HepG2 (cell line): ENCODE results near the gene BCAS3. TPM values are rescaled to one million over a fixed set of nuclear protein-coding genes. Genes with fewer than 3 reads are reported as not detected.
A peak's percentile ranks its signal among the peaks of the same experiment; 100 is the strongest.

Experiments
- ATAC-seq: fragments of 200-7000 bp; cut with Tn5 transposase; 3 replicates; pipeline ENCODE4 v1.9.1; 2020; ENCODE audit warnings: mild to moderate bottlenecking, moderate library complexity
- BruUV-seq: library from RNA; stranded (reverse); fragments of 400-500 nt; replicated peaks from 2 replicates; lab custom pipeline; 2021; lab: Mats Ljungman, UMichigan
- CTCF ChIA-PET: fragments of 300-600 bp; formaldehyde crosslinking; extraction: SDS; loops from one replicate; lab custom pipeline; 2021; ENCODE audit warnings: low total read pairs, inconsistent platforms, low intra/inter-chr PET ratio; lab: Yijun Ruan, JAX
- POLR2A ChIA-PET: fragments of 350-600 bp; sonication (Branson Sonifier 250); formaldehyde crosslinking; loops from one replicate; lab custom pipeline; 2020; ENCODE audit warnings: antibody characterized with exemption, inconsistent platforms; lab: Yijun Ruan, JAX
- DNase-seq: peaks from one replicate; pipeline ENCODE4 v3.0.0-alpha.2; 2015; ENCODE audit warnings: low spot score
- FAIRE-seq: peaks from 3 replicates; lab custom pipeline; 2011; peaks lifted over from hg19 to GRCh38; lab: Jason Lieb, UNC
- H2AFZ ChIP-seq: one replicate; pipeline ENCODE4 v1.6.1; 2011; ENCODE audit warnings: low read length, inconsistent platforms
- H3K27ac ChIP-seq: fragments of 300-600 bp; 3 replicates; pipeline ENCODE4 v1.8.0; 2011; ENCODE audit warnings: mixed run types, mild to moderate bottlenecking, mixed read lengths, low read length, inconsistent platforms; ENCODE audit not compliant: insufficient read depth; ENCODE audit errors: extremely low read length
- H3K27me3 ChIP-seq, 2 experiments: fragments of 200-600 bp in 1 of 2; 2 replicates in 1 of 2; 3 replicates in 1 of 2; pipeline versions ENCODE4 v1.6.0 to v1.8.0; 2011; ENCODE audit warnings: low read length in 2 of 2, mild to moderate bottlenecking in 2 of 2, moderate library complexity in 2 of 2, inconsistent platforms in 1 of 2; ENCODE audit not compliant: insufficient read depth in 2 of 2, control insufficient read depth in 1 of 2
- H3K36me3 ChIP-seq, 2 experiments: fragments of 200-600 bp in 1 of 2; replicated peaks in 1 of 2; 2 replicates in 1 of 2; 3 replicates in 1 of 2; pipeline versions ENCODE4 v1.5.1 to v1.8.0; 2011; ENCODE audit warnings: low read length in 2 of 2, inconsistent platforms in 1 of 2; ENCODE audit not compliant: insufficient read depth in 2 of 2, control insufficient read depth in 1 of 2
- H3K4me1 ChIP-seq: 2 replicates; pipeline ENCODE4 v1.5.1; 2012; ENCODE audit warnings: low read length, inconsistent platforms; ENCODE audit not compliant: insufficient read depth
- H3K4me2 ChIP-seq: 2 replicates; pipeline ENCODE4 v1.6.0; 2011; ENCODE audit warnings: low read depth, low read length, inconsistent platforms
- H3K4me3 ChIP-seq, 3 experiments: fragments of 200-600 bp in 1 of 3; sonication (generic), shearing (Covaris generic) in 1 of 3; replicated peaks in 1 of 3; 2 replicates each; pipeline ENCODE4 v1.5.1; 2011 to 2016; ENCODE audit warnings: low read length in 3 of 3, inconsistent platforms in 2 of 3, low read depth in 2 of 3, mild to moderate bottlenecking in 2 of 3, control low read depth in 1 of 3, mixed read lengths in 1 of 3; ENCODE audit not compliant: insufficient read depth in 1 of 3
- H3K79me2 ChIP-seq: one replicate; pipeline ENCODE4 v1.6.1; 2011; ENCODE audit warnings: low read length, inconsistent platforms; ENCODE audit not compliant: insufficient read depth
- H3K9ac ChIP-seq: 2 replicates; pipeline ENCODE4 v1.6.0; 2011; ENCODE audit warnings: mild to moderate bottlenecking, low read depth, low read length, inconsistent platforms; ENCODE audit not compliant: insufficient read depth
- H3K9me3 ChIP-seq: 2 replicates; pipeline ENCODE4 v1.5.1; 2012; ENCODE audit warnings: mild to moderate bottlenecking, low read length
- H4K20me1 ChIP-seq: 2 replicates; pipeline ENCODE4 v1.6.0; 2011; ENCODE audit warnings: inconsistent platforms, mild to moderate bottlenecking, low read length, moderate library complexity; ENCODE audit not compliant: insufficient read depth
- NCOA2 ChIP-seq: sonication (generic); formaldehyde crosslinking; IDR thresholded peaks from 2 replicates; pipeline ENCODE4 v1.8.0; 2022; ENCODE audit warnings: inconsistent platforms
- ZNF263 ChIP-seq: sonication (generic); formaldehyde crosslinking; IDR thresholded peaks from 2 replicates; pipeline ENCODE4 v1.4.0; 2020; ENCODE audit warnings: missing genetic modification reagents
- ZNF710 ChIP-seq: sonication (generic); formaldehyde crosslinking; IDR thresholded peaks from 2 replicates; pipeline ENCODE4 v1.5.0; 2020; ENCODE audit warnings: mild to moderate bottlenecking, missing genetic modification reagents, borderline replicate concordance
- ZNF768 ChIP-seq: sonication (generic); formaldehyde crosslinking; IDR thresholded peaks from 2 replicates; pipeline ENCODE4 v1.4.0; 2020; ENCODE audit warnings: missing genetic modification reagents
- WGBS: methylation state at CpG from one replicate; pipeline ENCODE4 v1.1.6; 2017; ENCODE audit warnings: low lambda C conversion rate; 5-methylcytosine and 5-hydroxymethylcytosine counted together
- in situ Hi-C: cut with HindIII; loops from 2 replicates; pipeline ENCODE4 v1.10.0; 2017; ENCODE audit warnings: low pct_unique_long_range_greater_than_20kb; ENCODE audit not compliant: extremely low pct_ligation_motif_present
- intact Hi-C: fragments of 100-400 bp; cut with micrococcal nuclease; formaldehyde crosslinking; loops from one replicate; pipeline ENCODE4 v1.10.0; 2022; ENCODE audit not compliant: unreplicated experiment
- polyA plus RNA-seq, 8 experiments: library from polyadenylated mRNA; depleted of rRNA in 3 of 8; stranded (reverse) in 7 of 8; unstranded in 1 of 8; fragments of >200 nt; fragmentation: Illumina TruSeq in 4 of 8; extraction: Trizol in 4 of 8; gene quantifications; 2 replicates each; pipeline versions ENCODE4 v1.2.1 to v1.2.3, GENCODE V29; 2011 to 2016; ENCODE audit warnings: low read depth in 4 of 8, missing spikeins in 1 of 8, mixed read lengths in 1 of 8; ENCODE audit not compliant: insufficient read depth in 1 of 8
- total RNA-seq, 5 experiments: library from RNA; depleted of rRNA; stranded (reverse); fragments of >200 nt; fragmentation: Illumina TruSeq; extraction: Trizol; gene quantifications; 2 replicates each; pipeline ENCODE4 v1.2.3, GENCODE V29; 2016; ENCODE audit warnings: low read depth in 1 of 5

The BCAS3 gene
- total and polyA plus RNA-seq, 2 of the 13 experiments (the other 11 are each of a cell fraction or from before 2014, with no cell fraction given) = 10.7 to 11.2 TPM

GRCh38 chr17:61376931-61377838 is 699.5 kb downstream of the BCAS3 start:
- TF ChIP-seq ZNF710 (CRISPR knock-in tag) = no peak
- TF ChIP-seq NCOA2 (CRISPR knock-in tag) = no peak
- peak; percentile 56 for TF ChIP-seq ZNF263 (CRISPR knock-in tag)
- peak; percentile 77 for TF ChIP-seq ZNF768
- POLR2A ChIA-PET = no interaction called here
- Histone ChIP-seq H3K79me2 (no peaks in the 10 kb centered on the region), H3K4me1 (peaks cover 61% of the 10 kb centered on the region), H3K27me3 (no peaks in the 10 kb centered on the region), H3K9me3 (no peaks in the 10 kb centered on the region), H3K27ac (no peak overlapping the region), H3K9ac (no peak overlapping the region), H3K4me2 (no peak overlapping the region), H3K36me3 (no peaks in the 10 kb centered on the region), H2AFZ (no peak overlapping the region), H3K4me3 (no peak overlapping the region), H4K20me1 (no peaks in the 10 kb centered on the region)
- FAIRE-seq (no peak), DNase-seq (no peak), ATAC-seq (no peak)
- in situ Hi-C loops = no loop called here
- 82% methylated on average over 18 of the region's 18 CpGs for WGBS
- intact Hi-C loops = no loop called here
- CTCF ChIA-PET = no interaction called here
- BruUV-seq = no TSS peak
